Measurements from ENCODE around the gene SRPK3.
A peak's percentile ranks its signal among the peaks of the same experiment; 100 is the strongest.
"Not testable (repeated sequence)": the region's sequence is repeated elsewhere in the genome, so short reads cannot be mapped to it uniquely, and the experiment has no call there.

Gene SRPK3

DNA sequence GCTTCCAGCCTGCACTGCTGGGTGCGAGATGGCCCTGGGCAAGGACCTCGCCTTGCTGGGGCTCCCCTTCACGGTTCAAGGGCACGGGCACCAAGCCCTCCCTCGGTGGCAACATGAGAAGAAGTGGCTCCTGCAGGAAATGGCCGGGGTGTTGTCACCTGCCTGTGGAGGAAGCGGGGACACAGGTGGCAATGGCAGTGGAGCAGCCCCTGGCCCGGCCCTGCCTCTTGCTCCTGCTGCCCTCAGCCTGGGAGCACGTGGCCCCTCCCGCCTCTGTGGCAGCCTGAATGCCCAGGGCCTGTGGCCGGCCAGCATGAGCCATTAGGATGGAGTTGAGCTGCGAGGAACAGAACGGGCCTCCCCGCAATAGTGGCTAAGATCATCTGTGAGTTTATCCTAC, 39.4 kb upstream of the SRPK3 start:
- H3K27me3 ChIP-seq (ENCODE audit: low read depth), result no peaks in the 10 kb centered on the region
- no peaks in the 10 kb centered on the region for H3K36me3 ChIP-seq (replicated peaks)
- no peaks in the 10 kb centered on the region for H3K9me3 ChIP-seq
- no peaks in the 10 kb centered on the region for H3K4me1 ChIP-seq
- in situ Hi-C loops (cut with MboI; ENCODE audit: low sequenced_read_pairs), result no loop called here
- H3K4me3 ChIP-seq, result no peak overlapping the region
- DNase-seq (ENCODE audit: low spot score in 2 of 2), result no peak

DNA sequence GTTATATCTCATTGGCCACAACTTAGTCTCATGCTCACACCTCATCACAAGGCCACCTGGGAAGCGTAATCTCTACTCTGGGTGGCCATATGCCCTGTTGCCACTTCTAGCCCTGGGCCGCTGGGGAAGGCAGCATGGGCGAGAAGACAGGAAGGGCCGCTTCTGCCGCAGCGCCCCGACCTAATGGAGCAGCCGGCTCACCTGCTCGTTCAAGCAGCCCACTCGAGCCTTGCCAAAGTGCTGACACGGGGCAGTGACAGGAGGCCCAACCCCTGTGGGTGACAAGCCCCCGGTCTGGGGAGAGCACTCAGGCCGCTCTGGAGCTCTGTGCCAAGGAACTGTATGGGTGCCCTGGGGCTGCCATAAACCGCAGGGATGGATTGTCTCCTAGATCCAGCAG, 38.7 kb upstream of the SRPK3 start:
- H3K4me3 ChIP-seq; DNase-seq (ENCODE audit: low spot score in 2 of 2); H3K36me3 ChIP-seq (replicated peaks); H3K9me3 ChIP-seq; H3K4me1 ChIP-seq; in situ Hi-C loops (cut with MboI; ENCODE audit: low sequenced_read_pairs); H3K27me3 ChIP-seq (ENCODE audit: low read depth): not testable (repeated sequence)

DNA sequence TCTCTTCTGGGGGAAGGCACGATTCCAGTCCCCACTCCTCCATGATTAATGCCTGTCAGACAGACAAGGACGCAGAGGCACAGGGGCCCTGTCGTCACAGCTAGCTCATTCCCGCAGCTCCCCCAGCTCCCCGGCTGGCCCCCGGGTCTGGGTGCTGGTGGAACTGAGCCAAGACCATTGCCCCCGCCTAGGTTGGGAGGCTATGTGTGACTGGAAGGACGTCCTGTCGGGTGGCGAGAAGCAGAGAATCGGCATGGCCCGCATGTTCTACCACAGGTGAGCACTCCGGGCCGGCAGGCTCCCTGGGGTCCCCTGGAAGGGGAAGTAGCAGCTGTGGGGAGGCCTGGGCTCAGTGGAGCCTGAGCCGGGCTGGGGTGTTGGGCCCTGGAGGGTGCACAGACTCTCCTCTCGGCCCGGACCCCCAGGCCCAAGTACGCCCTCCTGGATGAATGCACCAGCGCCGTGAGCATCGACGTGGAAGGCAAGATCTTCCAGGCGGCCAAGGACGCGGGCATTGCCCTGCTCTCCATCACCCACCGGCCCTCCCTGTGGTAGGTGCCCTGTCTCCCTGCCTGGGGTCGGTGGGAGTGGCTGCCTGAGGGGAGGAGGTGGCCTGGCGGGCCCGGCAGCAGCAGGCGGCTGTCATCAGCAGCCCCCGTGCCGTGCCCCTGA, 37.9 kb upstream of the SRPK3 start:
- H3K36me3 ChIP-seq (replicated peaks); in situ Hi-C loops (cut with MboI; ENCODE audit: low sequenced_read_pairs); H3K4me3 ChIP-seq; DNase-seq (ENCODE audit: low spot score in 2 of 2); H3K27me3 ChIP-seq (ENCODE audit: low read depth); H3K9me3 ChIP-seq; H3K4me1 ChIP-seq: not testable (repeated sequence)

DNA sequence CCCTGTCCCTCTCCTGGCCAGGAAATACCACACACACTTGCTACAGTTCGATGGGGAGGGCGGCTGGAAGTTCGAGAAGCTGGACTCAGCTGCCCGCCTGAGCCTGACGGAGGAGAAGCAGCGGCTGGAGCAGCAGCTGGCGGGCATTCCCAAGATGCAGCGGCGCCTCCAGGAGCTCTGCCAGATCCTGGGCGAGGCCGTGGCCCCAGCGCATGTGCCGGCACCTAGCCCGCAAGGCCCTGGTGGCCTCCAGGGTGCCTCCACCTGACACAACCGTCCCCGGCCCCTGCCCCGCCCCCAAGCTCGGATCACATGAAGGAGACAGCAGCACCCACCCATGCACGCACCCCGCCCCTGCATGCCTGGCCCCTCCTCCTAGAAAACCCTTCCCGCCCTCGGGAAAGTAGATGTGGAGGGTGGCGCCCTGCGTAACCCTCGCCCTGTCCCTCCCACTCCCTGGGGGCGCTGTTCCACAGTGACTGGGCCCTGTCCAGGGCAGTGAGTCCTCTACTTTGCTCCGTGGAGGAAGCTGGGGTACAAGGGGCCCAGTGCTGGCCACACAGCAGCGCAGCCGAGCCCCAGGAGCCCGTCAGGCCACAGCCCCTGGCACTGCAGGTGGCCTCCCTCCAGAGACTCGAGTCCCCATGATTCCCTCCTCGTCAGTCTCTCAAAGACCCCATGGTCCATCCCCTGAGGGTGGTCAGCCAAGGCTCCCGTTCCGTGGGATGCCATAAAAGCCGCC, 37.2 kb upstream of the SRPK3 start:
- H3K9me3 ChIP-seq; H3K4me1 ChIP-seq; in situ Hi-C loops (cut with MboI; ENCODE audit: low sequenced_read_pairs); H3K4me3 ChIP-seq; H3K27me3 ChIP-seq (ENCODE audit: low read depth); H3K36me3 ChIP-seq (replicated peaks): not testable (repeated sequence)
- peak in 1 of 2 experiments; percentile 73 for DNase-seq (ENCODE audit: low spot score in 2 of 2)

DNA sequence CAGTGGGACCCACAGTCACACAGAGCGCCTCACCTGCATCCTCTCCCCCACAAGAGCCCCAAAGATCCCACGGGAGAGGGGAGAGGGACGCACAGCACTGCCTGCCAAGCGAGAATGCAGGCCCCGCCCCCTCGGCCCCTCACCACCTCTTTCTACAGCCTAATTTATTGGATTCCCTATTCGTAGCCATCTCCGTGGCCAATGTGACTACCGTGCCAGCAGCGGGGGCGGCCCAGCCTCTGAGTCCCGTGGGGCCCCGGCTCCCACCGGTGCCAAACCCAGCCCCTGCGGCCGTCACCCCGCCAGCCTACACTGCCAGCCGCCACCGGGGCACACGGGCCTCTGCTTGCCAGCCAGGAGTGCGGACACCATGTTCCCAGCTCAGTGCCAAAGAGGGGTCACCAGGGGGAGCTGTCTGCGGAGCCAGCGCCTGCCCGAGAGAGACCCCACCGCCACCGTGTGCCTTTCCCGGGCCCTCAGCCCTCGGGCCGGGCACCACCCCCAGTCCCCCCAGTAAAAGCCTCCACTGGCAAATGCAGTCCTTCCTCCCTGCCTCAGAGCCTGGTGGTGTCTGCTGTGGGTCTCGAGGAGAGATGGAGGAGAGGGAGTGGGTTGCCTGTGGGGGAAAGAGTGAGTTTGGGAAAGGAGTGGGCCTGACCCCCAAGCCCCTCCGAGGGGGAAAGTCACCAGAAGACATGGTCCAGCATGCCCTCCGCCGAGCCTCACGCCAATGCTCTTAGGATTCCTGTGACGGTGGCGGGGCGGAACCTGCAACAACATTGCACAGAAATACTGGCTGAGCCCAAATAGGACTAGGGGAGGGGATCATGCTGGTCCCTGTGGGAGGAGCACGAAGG, 36.4 kb upstream of the SRPK3 start:
- Histone ChIP-seq H3K4me3 (no peak overlapping the region), H3K27me3 (ENCODE audit: low read depth) (no peaks in the 10 kb centered on the region), H3K9me3 (no peaks in the 10 kb centered on the region), H3K4me1 (no peaks in the 10 kb centered on the region), H3K36me3 (replicated peaks) (no peaks in the 10 kb centered on the region)
- peak in 1 of 2 experiments; percentile 64 for DNase-seq (ENCODE audit: low spot score in 2 of 2)
- in situ Hi-C loops (cut with MboI; ENCODE audit: low sequenced_read_pairs), result no loop called here

DNA sequence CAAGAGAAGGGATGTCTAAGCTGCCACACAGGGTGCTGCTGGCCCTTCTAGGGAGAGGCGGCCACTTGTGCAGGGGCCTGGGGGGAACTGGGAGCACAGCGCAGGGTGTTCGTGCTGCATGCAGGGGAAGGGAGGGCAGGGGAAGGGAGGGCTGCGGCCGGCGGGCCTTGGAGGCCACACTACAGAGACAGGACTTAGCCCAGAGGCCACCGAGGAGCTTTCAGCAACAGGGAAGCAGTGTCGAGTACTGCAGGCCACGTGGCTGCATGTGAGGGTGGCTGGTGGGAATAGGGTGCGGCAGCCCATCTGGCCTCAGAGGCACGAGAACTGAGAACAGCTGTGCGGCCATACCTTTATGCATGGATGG, 35.8 kb upstream of the SRPK3 start:
- H3K9me3 ChIP-seq; H3K4me1 ChIP-seq; in situ Hi-C loops (cut with MboI; ENCODE audit: low sequenced_read_pairs); H3K36me3 ChIP-seq (replicated peaks); H3K4me3 ChIP-seq; DNase-seq (ENCODE audit: low spot score in 2 of 2); H3K27me3 ChIP-seq (ENCODE audit: low read depth): not testable (repeated sequence)

DNA sequence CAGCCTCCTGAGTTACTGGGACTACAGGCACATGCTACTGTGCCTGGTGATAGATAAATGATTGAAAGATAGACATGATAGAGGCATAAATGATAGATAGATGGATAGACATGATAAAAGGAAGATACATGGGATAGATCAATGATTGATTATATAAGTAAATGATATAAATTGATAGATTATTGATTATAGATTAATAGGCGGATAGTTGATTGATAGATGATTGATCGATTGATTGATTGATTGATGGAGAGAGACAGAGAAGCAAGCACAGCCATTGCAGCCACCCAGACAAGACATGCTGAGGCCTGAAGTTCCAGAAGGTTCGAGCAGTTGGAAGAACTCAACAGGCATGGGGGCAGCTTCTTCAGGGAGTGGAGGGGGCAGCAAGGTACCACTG, 34.5 kb upstream of the SRPK3 start:
- Histone ChIP-seq H3K27me3 (ENCODE audit: low read depth) (no peaks in the 10 kb centered on the region; the same call in 1 of the 2 replicates), H3K4me3 (no peak overlapping the region), H3K4me1 (no peaks in the 10 kb centered on the region), H3K36me3 (replicated peaks) (no peaks in the 10 kb centered on the region), H3K9me3 (no peaks in the 10 kb centered on the region)
- in situ Hi-C loops (cut with MboI; ENCODE audit: low sequenced_read_pairs), result no loop called here
- no peak for DNase-seq (ENCODE audit: low spot score in 2 of 2)

DNA sequence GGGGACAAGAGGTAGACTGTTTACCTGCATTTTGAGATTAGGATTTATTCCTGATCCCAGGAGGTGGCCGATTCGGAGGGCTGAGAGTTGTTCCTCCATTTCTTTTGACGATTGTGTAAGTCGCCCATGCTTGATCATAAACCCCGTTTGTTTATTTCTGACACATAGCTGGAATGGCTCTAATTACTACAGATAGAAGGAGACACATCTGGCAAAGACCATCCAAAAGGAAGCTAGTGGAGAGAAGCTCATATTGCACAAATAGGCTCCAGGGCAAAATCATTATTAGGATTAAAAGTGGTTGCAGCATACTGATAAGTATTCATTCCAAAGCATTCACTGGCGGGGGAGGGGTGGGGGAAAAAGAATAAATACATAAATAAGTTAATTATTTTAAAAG, 33.9 kb upstream of the SRPK3 start:
- H3K4me3 ChIP-seq; H3K27me3 ChIP-seq (ENCODE audit: low read depth); H3K9me3 ChIP-seq; in situ Hi-C loops (cut with MboI; ENCODE audit: low sequenced_read_pairs); H3K4me1 ChIP-seq; DNase-seq (ENCODE audit: low spot score in 2 of 2); H3K36me3 ChIP-seq (replicated peaks): not testable (repeated sequence)

DNA sequence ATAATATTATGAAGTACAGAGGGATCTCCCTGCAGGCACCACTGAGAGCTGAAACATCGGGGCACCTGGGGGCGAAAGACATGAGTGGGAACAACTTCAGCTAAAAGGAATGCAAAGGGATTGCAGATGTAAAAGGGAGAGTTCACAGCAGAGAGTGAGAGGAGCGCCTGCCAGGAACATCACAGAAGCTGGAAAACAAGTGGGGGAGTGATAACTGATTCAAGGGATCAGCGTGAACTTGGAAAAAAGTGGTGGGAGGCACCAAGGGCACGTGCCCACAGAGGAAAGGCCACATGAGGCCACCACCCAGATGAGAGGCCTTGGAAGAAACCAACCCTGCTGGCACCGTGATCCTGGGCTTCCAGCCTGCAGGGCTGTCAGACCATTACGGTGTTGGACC, 31.8 kb upstream of the SRPK3 start:
- H3K4me3 ChIP-seq; DNase-seq (ENCODE audit: low spot score in 2 of 2); H3K9me3 ChIP-seq; H3K36me3 ChIP-seq (replicated peaks); H3K27me3 ChIP-seq (ENCODE audit: low read depth); in situ Hi-C loops (cut with MboI; ENCODE audit: low sequenced_read_pairs); H3K4me1 ChIP-seq: not testable (repeated sequence)

DNA sequence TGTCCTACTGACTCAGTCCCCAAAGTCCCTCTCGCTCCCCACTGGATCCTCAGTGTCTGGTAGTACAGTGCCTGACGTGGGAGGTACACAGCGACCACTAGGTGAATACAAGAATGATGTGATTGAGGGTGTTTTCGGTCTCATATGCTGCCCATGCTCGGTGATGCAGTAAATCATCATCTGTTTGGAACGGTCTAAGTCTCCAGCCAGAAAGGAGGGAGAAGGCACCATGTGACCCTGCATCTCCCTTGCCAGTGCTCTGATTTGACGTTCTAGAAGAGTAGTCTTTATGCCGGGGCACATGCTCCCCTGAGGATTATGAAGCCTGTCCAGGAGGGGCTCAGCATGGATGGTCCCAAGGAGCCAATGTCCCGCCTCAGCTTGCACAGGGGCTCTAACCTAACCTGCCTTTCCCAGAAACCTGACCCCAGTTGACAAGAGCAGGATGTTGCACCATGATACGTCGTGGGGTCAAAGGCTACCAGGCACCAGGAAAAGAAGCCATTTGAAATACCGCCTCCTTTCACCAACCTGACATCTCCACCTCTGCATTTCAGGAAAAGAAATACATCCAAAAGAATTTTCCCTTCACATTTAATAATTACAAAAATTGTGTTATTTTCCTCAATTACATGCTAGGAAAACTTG, 30.6 kb upstream of the SRPK3 start:
- Histone ChIP-seq H3K4me1 (no peaks in the 10 kb centered on the region), H3K36me3 (replicated peaks) (no peaks in the 10 kb centered on the region), H3K27me3 (ENCODE audit: low read depth) (no peaks in the 10 kb centered on the region; the same call in 1 of the 2 replicates), H3K9me3 (no peaks in the 10 kb centered on the region), H3K4me3 (no peak overlapping the region)
- in situ Hi-C loops (cut with MboI; ENCODE audit: low sequenced_read_pairs), result no loop called here
- DNase-seq (ENCODE audit: low spot score in 2 of 2), result no peak

DNA sequence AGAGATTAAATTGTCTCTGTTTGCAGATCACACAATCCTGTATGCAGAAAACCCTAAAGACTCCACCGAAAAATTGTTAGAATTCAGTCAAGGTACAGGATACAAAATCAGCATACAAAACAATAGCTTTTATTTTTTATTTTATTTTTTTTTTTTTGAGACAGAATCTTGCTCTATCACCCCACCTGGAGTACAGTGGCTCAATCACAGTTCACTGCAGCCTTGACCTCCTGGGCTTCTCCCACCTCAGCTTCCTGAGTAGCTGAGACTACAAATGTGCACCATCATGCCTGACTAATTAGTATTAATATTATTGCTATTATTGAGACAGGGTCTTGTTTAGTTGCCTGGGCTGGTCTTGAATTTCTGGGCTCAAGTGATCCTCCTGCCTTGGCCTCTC, 25.7 kb upstream of the SRPK3 start:
- Histone ChIP-seq H3K4me1 (no peaks in the 10 kb centered on the region), H3K4me3 (no peak overlapping the region), H3K9me3 (peaks cover 5% of the 10 kb centered on the region), H3K36me3 (replicated peaks) (no peaks in the 10 kb centered on the region), H3K27me3 (ENCODE audit: low read depth) (no peaks in the 10 kb centered on the region; the same call in 1 of the 2 replicates)
- DNase-seq (ENCODE audit: low spot score in 2 of 2), result no peak
- in situ Hi-C loops (cut with MboI; ENCODE audit: low sequenced_read_pairs), result no loop called here

DNA sequence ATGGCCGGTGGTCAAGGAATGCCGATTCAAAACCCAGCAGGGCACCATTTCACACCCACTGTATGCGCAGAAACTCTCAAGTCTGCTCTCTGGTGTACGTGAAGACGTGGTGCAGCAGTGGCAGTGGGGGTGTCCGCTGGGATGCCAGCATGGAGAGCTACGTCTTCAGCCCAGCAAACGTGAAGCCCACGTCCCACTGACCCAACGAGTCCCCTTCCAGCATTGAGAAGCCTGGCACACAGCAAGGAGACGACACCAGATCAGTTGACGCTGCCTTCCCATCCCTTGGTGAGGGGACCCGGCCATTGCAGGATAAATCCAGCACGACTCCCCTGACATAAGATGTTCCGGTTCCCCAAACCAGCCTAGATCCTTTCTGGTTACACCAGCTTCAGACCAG, 19.0 kb upstream of the SRPK3 start:
- Histone ChIP-seq H3K36me3 (replicated peaks) (no peaks in the 10 kb centered on the region), H3K4me1 (peaks cover 2% of the 10 kb centered on the region; the same call in 1 of the 2 replicates), H3K27me3 (ENCODE audit: low read depth) (no peaks in the 10 kb centered on the region), H3K4me3 (no peak overlapping the region), H3K9me3 (no peaks in the 10 kb centered on the region)
- no peak for DNase-seq (ENCODE audit: low spot score in 2 of 2)
- in situ Hi-C loops (cut with MboI; ENCODE audit: low sequenced_read_pairs), result no loop called here

DNA sequence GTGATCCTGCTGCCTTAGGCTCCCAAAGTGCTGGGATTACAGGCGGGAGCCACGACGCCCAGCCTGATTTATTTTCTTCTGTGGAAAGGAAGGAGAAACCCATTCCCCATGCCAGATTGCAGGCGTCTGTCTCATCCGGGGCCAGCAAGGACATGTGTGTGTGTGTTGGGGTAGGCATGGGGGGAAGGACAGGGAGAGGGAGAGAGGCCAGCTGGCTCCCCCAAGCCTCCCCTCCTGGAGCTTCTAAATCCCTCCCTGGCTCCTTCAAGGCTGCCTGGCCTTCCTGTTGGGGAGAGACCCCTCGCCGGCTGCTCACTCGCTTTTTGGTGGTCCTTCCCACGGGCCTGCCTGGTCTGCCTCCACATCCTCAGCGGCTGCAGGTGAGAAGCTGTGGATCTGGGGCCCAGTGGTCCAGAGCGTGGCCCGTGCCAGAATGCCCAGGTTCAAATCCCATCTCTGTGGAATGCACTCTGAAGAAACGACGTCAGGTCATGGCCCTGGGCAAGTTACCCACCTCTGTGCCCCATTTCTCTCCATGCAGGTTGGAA, 18.1 kb upstream of the SRPK3 start:
- Histone ChIP-seq H3K36me3 (replicated peaks) (no peaks in the 10 kb centered on the region), H3K4me1 (peaks cover 2% of the 10 kb centered on the region; the same call in 1 of the 2 replicates), H3K4me3 (no peak overlapping the region), H3K9me3 (no peaks in the 10 kb centered on the region), H3K27me3 (ENCODE audit: low read depth) (no peaks in the 10 kb centered on the region)
- in situ Hi-C loops (cut with MboI; ENCODE audit: low sequenced_read_pairs), result no loop called here
- no peak for DNase-seq (ENCODE audit: low spot score in 2 of 2)

Data from HAP-1 (cell line).